IPS DF 19.7 (cell line): ENCODE results near the gene SDCCAG8.

Experiments
- DNase-seq: peaks from one replicate; pipeline ENCODE4 v3.0.0-alpha.2; 2013; ENCODE audit warnings: low read depth, low spot score

SDCCAG8 gene

GRCh38 chr1:243543501-243543900 is 287.7 kb downstream of the SDCCAG8 start:
- DNase-seq: no peak

- no peak for DNase-seq
Observed at GRCh38 chr1:243546457-243546856, 290.6 kb downstream of the SDCCAG8 start.

- no peak for DNase-seq
Observed at GRCh38 chr1:243547891-243548290, 292.1 kb downstream of the SDCCAG8 start.

DNA sequence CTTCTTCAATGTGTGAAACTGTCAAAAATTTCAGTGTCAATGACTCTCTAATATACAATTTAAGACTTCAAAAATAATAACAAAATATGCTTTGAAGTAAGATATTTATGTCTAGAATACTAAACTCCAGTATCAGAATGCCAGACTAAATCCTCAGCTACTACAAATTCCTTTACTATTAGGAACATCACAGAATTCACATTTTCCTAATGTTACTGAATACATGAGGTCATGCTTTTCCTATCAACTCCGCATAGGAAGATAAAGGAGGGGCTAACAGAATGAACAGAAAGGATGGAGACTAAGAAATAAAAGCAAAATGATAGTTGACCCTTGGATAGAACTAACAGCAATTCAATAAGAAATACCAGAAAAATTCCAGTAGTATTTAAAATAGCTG is 292.7 kb downstream of the SDCCAG8 start:
- no peak for DNase-seq

DNA sequence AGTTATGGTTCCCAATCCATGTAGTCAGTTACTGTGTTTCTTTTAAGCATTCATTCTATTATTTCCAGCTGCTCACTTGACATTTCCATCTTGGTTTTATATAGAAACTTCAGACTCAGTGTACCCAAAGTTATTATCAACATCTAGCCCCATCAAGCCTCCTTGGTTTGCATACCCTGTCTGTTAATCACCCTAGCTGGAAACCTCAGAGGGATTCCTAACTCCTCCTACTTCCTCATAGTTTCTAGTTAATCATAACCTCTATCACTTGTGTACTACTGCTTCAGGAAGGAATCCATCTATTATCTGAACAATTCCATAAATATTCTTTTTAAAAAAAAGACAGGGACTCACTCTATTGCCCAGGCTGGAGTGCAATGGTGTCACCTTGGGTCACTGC is 293.3 kb downstream of the SDCCAG8 start:
- DNase-seq: no peak
